Measurements from ENCODE around the gene MORC3.
"Not testable (repeated sequence)": the region's sequence is repeated elsewhere in the genome, so short reads cannot be mapped to it uniquely, and the experiment has no call there.

Gene MORC3

GRCh38 chr21:36385233-36386030 is 65.4 kb downstream of the MORC3 start, which contains the start of gene CHAF1B:
CHAF1B (plus strand) TSS chr21:36385392; CDS start chr21:36386137, 745 bp downstream.
- DNase-seq (ENCODE audit: low read depth in 2 of 2) = peak; percentile 75

- DNase-seq (ENCODE audit: low read depth in 2 of 2) = no peak
Measured at GRCh38 chr21:36386031-36386642, 66.1 kb downstream of the MORC3 start.

- DNase-seq (ENCODE audit: low read depth in 2 of 2) = no peak
Measured at GRCh38 chr21:36388096-36388495, 68.1 kb downstream of the MORC3 start.

GRCh38 chr21:36388835-36389234 is 68.8 kb downstream of the MORC3 start:
- DNase-seq (ENCODE audit: low read depth in 2 of 2) = no peak

- DNase-seq (ENCODE audit: low read depth in 2 of 2) = not testable (repeated sequence)
Measured at GRCh38 chr21:36391649-36392048, 71.7 kb downstream of the MORC3 start.

- no peak for DNase-seq (ENCODE audit: low read depth in 2 of 2)
Measured at GRCh38 chr21:36395353-36396111, 75.5 kb downstream of the MORC3 start.

GRCh38 chr21:36396325-36396724 is 76.3 kb downstream of the MORC3 start:
- DNase-seq (ENCODE audit: low read depth in 2 of 2) = no peak

- DNase-seq (ENCODE audit: low read depth in 2 of 2) = no peak
Measured at GRCh38 chr21:36396971-36397370, 77.0 kb downstream of the MORC3 start.

GRCh38 chr21:36397606-36398005 is 77.6 kb downstream of the MORC3 start:
- no peak for DNase-seq (ENCODE audit: low read depth in 2 of 2)

GRCh38 chr21:36399736-36400135 is 79.7 kb downstream of the MORC3 start:
- DNase-seq (ENCODE audit: low read depth in 2 of 2) = not testable (repeated sequence)

GRCh38 chr21:36400719-36401118 is 80.7 kb downstream of the MORC3 start:
- DNase-seq (ENCODE audit: low read depth in 2 of 2) = no peak

GRCh38 chr21:36402339-36402738 is 82.3 kb downstream of the MORC3 start:
- DNase-seq (ENCODE audit: low read depth in 2 of 2) = no peak

GRCh38 chr21:36403713-36404112 is 83.7 kb downstream of the MORC3 start:
- DNase-seq (ENCODE audit: low read depth in 2 of 2) = no peak

GRCh38 chr21:36408568-36408967 is 88.6 kb downstream of the MORC3 start:
- DNase-seq (ENCODE audit: low read depth in 2 of 2) = no peak

GRCh38 chr21:36411301-36411700 is 91.3 kb downstream of the MORC3 start:
- DNase-seq (ENCODE audit: low read depth in 2 of 2) = no peak

GRCh38 chr21:36412916-36413315 is 92.9 kb downstream of the MORC3 start:
- no peak for DNase-seq (ENCODE audit: low read depth in 2 of 2)

- no peak for DNase-seq (ENCODE audit: low read depth in 2 of 2)
Measured at GRCh38 chr21:36415375-36415774, 95.4 kb downstream of the MORC3 start.

GRCh38 chr21:36419241-36419640 is 99.2 kb downstream of the MORC3 start:
- DNase-seq (ENCODE audit: low read depth in 2 of 2) = no peak

- peak; percentile 14 to 43 for DNase-seq (ENCODE audit: low read depth in 2 of 2)
Measured at GRCh38 chr21:36419996-36420395, 100.0 kb downstream of the MORC3 start.

GRCh38 chr21:36420571-36421339 is 100.8 kb downstream of the MORC3 start:
- no peak for DNase-seq (ENCODE audit: low read depth in 2 of 2)

GRCh38 chr21:36422279-36423098 is 102.5 kb downstream of the MORC3 start:
- peak in 1 of 2 donors; percentile 30 for DNase-seq (ENCODE audit: low read depth in 2 of 2)

All from stimulated activated CD8-positive, alpha-beta memory T cell treated with anti-CD3 and anti-CD28 coated beads, Interleukin-2, amount 100 ng/mL, for 48 hours (primary cell).